ENCODE measurements around the gene CFAP61.

- TF ChIP-seq CTCF (IDR thresholded peaks at IDR 0.05; ENCODE audit: poor library complexity) = no peak
- TF ChIP-seq EZH2 (IDR thresholded peaks at IDR 0.05; ENCODE audit: borderline replicate concordance) = no peak
These were observed 202.8 kb downstream of the CFAP61 start for GRCh38 chr20:20255099-20255498.
